ENCODE data around the gene DPEP2NB.

GRCh38 chr16:67966549-67967182 lies 49.0 kb downstream of the DPEP2NB start:
- no peak for TF ChIP-seq EZH2 (IDR thresholded peaks at IDR 0.05)
- TF ChIP-seq CTCF (IDR thresholded peaks at IDR 0.05), result no peak
- TF ChIP-seq EZH2phosphoT487 (IDR thresholded peaks at IDR 0.05), result no peak

All from neural progenitor cell (in vitro differentiated cells).